KG1 (cell line): ENCODE results near the gene MTRR.

Source experiments
- DNase-seq: peaks from one replicate; lab custom pipeline; 2025; lab: John Stamatoyannopoulos, UW

The MTRR gene

GRCh38 chr5:7868773-7869473 lies at the start of gene MTRR, which contains the start of gene FASTKD3:
Gene MTRR (plus strand): TSS chr5:7869148. CDS start chr5:7870795, 1,647 bp downstream.
Gene FASTKD3 (minus strand): TSS chr5:7869031. CDS start chr5:7868083, 948 bp downstream.
- DNase-seq, result peak; percentile 87

DNA sequence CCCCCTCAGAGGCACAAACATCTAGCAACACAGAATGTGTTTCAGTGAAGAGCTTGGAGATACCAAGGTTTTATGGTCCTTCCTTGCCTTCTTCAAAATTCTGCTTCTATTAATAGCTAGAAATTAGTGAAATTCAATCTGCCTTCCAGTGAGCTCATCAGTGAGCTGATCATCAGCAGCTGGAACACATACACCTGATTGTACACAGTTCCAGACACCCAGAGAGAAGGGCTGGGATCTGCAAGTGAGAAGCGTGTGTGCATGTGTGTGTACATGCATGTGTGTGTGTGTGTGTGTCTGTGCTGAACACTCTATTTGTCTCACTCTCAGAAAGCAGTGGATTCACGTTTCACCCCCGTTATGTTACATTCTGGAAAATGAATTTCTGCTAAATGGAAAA lies 46.5 kb upstream of the MTRR start:
- no peak for DNase-seq

DNA sequence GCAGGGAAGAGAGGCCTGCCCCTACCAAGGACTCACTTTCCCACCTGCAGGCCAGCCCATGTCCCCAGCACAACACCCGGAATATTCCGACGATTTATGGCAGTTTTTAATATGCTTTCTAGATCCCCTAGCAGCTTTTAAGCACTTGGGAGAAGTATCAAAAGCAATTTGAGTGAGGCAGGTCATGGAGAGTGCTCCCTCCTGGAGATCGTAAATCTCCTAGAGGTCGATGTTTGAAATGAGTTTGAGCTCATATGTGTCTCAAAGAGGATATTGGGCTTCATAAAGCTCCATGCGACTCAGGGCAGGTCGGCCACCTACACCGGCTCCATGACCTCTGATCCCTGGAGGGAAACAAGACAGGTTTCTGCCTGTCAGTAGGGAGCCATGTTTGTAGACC lies 45.4 kb upstream of the MTRR start:
- DNase-seq, result no peak

DNA sequence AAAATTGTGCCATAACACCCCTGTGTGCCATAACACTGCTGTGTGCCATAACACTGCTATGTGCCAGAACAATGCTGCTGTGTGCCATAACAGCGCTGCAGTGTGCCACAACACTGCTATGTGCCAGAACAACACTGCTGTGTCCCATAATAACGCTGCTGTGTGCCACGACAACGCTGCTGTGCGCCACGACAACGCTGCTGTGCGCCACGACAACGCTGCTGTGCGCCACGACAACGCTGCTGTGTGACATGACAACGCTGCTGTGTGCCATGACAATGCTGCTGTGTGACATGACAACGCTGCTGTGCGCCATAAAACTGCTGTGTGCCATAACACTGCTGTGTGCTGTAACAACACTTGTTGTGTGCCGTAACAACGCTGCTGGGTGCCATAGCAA lies 44.0 kb upstream of the MTRR start:
- DNase-seq, result no peak

DNA sequence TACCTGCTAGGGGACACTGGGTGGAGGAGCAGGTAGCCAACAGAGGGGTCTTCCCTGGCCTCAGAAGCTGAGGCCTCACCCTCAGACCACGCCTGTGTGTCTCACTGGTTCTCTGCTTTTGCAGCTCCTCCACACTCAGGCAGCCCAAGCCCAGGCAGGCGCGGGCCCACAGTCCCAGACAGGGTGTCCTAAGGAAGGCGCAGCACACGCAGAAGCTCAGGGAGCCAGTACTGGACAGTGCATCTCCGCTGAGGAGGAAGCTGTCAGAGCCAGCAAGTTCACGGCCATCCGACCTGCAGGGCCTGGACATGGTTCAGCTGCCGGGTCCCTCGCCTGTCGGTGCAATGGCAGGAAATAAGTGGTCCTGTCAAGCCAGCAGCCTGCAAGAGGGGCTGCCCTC lies 43.3 kb upstream of the MTRR start:
- no peak for DNase-seq

- DNase-seq, result no peak
Measured at GRCh38 chr5:7827610-7828009, 41.3 kb upstream of the MTRR start.

GRCh38 chr5:7828269-7828668 lies 40.7 kb upstream of the MTRR start:
- DNase-seq, result no peak

- DNase-seq, result no peak
Measured at GRCh38 chr5:7834982-7835381, 34.0 kb upstream of the MTRR start.

DNA sequence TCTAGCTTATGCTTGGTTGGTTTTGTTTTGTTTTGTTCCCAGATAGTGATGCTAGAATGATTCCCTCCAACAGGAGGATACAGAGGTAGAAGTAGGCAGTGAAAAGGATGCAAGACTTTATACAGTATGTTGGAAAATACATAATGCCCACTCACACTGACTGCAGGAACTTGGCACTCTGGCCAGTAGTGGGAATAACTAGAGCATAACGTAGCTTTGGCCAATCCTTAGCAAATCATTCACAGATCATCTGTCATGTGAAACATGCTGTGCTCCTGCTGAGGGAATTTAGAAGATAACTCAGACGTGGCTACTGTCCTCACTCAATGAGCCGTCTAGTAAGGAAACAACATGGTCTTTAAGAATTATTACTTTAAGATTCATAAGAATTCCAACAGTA lies 31.5 kb upstream of the MTRR start:
- DNase-seq, result no peak

- DNase-seq, result no peak
Measured at GRCh38 chr5:7842531-7842930, 26.4 kb upstream of the MTRR start.

GRCh38 chr5:7844901-7845300 lies 24.0 kb upstream of the MTRR start:
- no peak for DNase-seq

DNA sequence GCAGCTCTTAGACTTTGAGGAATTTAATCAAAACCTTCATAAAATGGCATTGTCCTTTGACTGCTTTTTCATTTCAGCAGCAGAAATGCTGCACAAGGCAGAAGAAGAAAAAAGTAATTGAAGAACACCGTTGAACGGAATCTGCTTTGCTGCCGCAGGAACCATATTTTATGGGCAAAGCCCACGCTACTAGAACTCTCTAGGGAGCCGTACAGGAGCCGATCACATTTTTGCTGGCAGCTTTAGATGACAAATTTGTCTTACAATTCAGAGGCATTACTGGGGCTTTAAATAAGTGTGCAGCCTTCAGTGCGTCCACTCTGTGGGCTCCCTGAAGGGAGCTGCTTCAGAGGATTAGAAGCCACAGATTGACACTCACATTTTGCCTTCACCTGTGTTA lies 23.4 kb upstream of the MTRR start:
- no peak for DNase-seq

GRCh38 chr5:7846327-7846726 lies 22.6 kb upstream of the MTRR start:
- no peak for DNase-seq

DNA sequence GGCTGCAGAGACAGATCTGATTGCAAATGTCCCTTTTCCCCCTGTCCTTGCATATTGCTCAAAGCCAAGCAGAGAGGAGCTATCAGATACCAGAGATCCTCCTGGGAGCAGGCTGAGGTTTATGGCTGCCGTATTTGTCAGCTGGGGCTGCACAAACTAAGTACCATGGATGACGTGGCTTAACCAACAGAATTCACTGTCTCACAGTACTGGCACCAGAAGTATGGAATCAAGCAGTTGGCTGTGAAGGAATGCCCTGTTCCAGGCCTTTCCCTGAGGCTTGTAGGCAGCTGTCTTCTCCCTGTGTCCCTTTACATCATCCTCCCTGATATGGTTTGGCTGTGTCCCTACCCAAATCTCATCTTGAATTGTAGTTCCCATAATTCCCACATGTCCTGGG lies 20.7 kb upstream of the MTRR start:
- DNase-seq, result no peak

DNA sequence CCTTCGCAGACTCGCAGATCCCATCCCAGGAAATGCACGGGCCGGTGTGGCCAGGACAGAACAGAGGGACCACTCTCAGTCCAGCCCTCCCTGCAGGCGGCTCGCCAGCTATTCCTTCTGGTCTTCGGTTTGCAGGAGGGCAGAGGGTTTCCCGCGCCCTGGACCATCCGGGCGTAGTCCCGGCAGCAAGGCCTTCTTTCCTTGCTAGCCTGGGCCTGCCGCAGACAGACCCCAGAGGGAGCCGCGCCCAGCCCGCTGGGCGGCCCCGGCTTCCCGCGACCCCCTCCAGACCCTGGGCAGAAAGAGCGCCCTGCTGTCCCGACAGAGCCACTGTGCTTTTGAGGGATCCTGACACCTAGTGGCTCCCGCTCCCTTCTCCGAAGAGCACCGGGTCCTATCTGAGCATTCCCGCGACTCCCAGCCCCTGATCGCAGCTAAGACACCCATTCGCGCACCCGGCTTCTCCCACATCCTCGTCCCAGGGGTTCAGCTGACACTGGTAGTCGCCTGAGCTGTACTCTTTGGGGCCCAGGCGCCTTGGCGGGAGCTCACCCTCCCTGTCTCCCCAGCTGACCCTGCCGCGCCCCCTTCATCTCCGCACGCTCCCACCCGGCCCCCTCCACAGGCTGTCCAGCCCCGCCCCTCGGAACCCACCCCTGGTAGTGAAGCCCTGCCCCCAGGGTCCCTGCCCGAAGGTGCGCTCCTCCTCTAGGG lies 19.1 kb upstream of the MTRR start:
- no peak for DNase-seq

DNA sequence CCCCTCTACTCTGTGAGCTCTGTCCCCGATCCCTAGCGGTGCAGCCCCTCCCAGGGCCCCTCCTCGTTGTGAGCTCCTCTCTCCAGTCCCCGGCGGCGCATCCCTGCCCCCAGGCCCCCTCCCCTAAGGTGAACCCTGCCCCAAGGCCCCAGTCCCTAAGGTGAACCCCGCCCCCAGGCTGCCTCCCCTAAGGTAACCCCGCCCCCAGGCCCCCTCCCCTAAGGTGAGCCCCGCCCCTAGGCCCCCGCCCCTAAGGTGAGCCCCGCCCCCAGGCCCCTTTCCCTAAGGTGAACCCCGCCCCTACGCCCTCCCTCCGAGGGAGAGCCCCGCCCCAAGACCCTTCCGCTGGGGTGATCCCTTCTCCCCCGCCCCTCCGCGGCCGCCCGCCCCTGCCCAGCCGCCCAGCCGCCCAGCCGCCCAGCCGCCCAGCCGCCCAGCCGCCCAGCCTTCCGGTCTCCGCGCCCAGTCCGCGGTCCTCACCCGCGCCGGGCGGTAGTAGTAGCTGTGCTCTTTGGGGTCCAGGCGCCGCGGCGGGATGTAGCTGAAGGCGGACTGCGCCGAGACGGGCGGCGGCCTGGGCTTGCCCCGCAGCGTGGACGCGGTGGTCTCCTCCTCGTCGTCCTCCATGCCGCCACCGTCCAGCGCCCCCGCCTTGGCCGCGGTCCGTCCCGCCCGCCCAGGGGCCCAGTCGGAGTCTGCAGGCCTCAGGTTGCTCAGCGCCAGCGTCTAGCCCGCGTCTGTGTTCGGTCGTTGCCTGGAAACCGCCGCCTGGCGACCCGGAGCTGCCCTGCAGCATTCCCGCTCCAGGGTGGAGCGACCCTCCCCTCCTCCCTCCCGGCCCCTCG lies 18.3 kb upstream of the MTRR start, which contains the start of gene CFAP90:
TSS of gene CFAP90 (minus strand) at position 739 of the 845 bp plus-strand sequence. CDS start at position 627, 112 bp downstream.
- no peak for DNase-seq

DNA sequence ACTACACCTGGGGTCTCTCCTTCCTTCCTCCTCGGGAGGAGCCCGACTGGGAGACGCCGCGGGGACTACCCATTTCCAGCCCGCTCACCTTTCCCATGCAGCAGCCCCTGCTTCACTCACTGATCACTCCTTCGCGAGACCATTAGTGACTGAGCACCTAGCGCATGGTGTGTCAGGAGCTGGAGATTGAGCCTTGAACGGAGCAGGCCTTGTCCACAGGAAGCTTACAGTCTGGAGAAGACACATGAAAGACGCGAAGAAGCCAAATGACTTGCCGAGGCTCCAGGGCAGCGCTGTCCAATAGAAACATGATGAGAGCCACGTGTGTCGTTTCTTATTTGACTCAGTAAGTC lies 17.7 kb upstream of the MTRR start:
- no peak for DNase-seq

- no peak for DNase-seq
Measured at GRCh38 chr5:7851617-7852289, 17.2 kb upstream of the MTRR start.

DNA sequence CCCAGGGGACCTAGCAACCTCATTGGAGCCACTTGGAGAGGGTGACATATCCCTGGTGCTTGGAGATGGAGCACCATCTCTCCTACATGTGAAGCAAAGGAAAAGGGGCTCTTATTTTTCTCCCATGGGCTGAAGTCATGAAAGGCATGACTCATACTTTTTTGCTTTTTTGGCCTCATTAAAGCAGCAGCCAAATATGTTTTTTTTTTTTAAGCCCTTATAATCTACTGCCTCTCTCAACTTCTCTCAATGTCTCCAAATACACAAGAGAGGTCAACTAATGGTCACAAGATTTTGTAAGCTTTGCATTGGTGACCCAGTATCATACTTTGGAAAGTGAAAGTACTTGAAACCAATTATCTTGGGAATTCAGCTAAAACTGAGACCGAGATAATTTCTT lies 16.4 kb upstream of the MTRR start:
- no peak for DNase-seq

DNA sequence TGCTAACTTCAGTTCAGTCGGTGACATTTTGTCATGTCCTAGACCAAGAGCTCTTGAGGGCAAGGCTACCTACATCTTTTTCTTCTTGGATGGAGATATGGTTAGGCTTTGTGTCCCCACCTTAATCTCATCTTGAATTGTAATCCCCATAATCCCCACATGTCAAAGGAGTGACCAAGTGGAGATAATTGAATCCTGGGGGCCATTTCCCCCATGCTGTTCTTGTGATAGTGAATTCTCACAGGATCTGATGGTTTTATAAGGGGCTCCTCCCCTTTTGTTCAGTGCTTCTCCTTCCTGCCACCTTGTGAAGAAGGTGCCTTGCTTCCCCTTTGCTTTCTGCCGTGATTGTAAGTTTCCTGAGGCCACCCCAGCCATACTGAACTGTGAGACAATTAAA lies 16.0 kb upstream of the MTRR start:
- no peak for DNase-seq

DNA sequence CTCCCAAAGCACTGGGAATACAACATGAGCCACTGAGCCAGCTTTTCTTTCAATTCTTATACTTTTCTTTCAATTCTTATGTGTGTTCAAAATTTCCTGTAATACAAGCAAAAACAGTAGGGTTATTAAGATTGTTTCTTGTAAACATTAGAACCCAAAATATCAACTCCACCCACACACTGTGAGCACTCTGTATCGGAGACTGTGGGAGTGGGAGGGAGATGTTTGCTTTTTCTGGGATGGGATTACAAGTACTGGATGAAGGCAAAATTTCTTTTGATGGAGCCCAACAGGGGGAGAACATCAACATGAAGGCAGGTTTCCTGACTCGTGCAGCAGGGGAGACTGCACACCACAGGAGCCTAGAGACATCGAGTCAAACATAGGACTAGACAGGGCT lies 13.3 kb upstream of the MTRR start:
- no peak for DNase-seq

- no peak for DNase-seq
Measured at GRCh38 chr5:7856855-7857254, 12.1 kb upstream of the MTRR start.
